GM23338 (cell line): ENCODE data around the gene LAGE3. TPM values are rescaled to one million over a fixed set of nuclear protein-coding genes. Genes with fewer than 3 reads are reported as not detected.

ENCODE experiments used
- ATAC-seq: fragments of 200-7000 bp; cut with Tn5 transposase; 3 replicates; pipeline ENCODE4 v1.9.1; 2020
- DNase-seq: peaks from one replicate; pipeline ENCODE4 v3.0.0-alpha.2; 2015; ENCODE audit warnings: low spot score
- H2AFZ ChIP-seq: fragments of 200-600 bp; sonication (generic); 2 replicates; pipeline ENCODE4 v1.8.0; 2016; ENCODE audit warnings: antibody characterized with exemption, mild to moderate bottlenecking, moderate library complexity
- H3F3A ChIP-seq: fragments of 200-600 bp; sonication (generic); replicated peaks from 2 replicates; pipeline ENCODE4 v1.8.0; 2017; ENCODE audit warnings: antibody characterized with exemption, mixed run types, low read depth
- H3K27ac ChIP-seq: fragments of 200-600 bp; sonication (generic); 2 replicates; pipeline ENCODE4 v1.6.1; 2016; ENCODE audit warnings: low read depth
- H3K27me3 ChIP-seq: fragments of 200-600 bp; sonication (generic); 2 replicates; pipeline ENCODE4 v1.8.0; 2016; ENCODE audit warnings: mild to moderate bottlenecking, mixed run types, moderate library complexity; ENCODE audit not compliant: insufficient read depth
- H3K36me3 ChIP-seq: fragments of 200-600 bp; sonication (generic); 2 replicates; pipeline ENCODE4 v1.8.0; 2016; ENCODE audit warnings: mild to moderate bottlenecking; ENCODE audit not compliant: insufficient read depth
- H3K4me1 ChIP-seq: fragments of 200-600 bp; sonication (generic); 2 replicates; pipeline ENCODE4 v1.8.0; 2016; ENCODE audit warnings: mild to moderate bottlenecking, moderate library complexity; ENCODE audit not compliant: insufficient read depth
- H3K4me2 ChIP-seq: fragments of 200-600 bp; sonication (generic); 2 replicates; pipeline ENCODE4 v1.7.1; 2017; ENCODE audit warnings: mixed run types
- H3K4me3 ChIP-seq: fragments of 200-600 bp; sonication (generic); 2 replicates; pipeline ENCODE4 v1.6.1; 2016; ENCODE audit warnings: mixed run types
- H3K79me2 ChIP-seq: fragments of 200-600 bp; sonication (generic); replicated peaks from 2 replicates; pipeline ENCODE4 v1.8.0; 2017; ENCODE audit warnings: mild to moderate bottlenecking; ENCODE audit not compliant: insufficient read depth
- H3K9me2 ChIP-seq: fragments of 200-600 bp; sonication (generic); 2 replicates; pipeline ENCODE4 v1.8.0; 2017; ENCODE audit not compliant: insufficient read depth
- H4K20me1 ChIP-seq: fragments of 200-600 bp; sonication (generic); replicated peaks from 2 replicates; pipeline ENCODE4 v1.8.0; 2017; ENCODE audit warnings: mild to moderate bottlenecking; ENCODE audit not compliant: insufficient read depth
- H3K27ac Mint-ChIP-seq: 2 replicates; pipeline ENCODE4 v1.8.0; 2020; ENCODE audit warnings: inconsistent platforms, mild to moderate bottlenecking, moderate library complexity, mixed read lengths
- H3K27me3 Mint-ChIP-seq: 3 replicates; pipeline ENCODE4 v1.8.0; 2022; ENCODE audit warnings: low read depth, mild to moderate bottlenecking, moderate library complexity, mixed read lengths, inconsistent platforms; ENCODE audit not compliant: insufficient read depth, poor library complexity
- H3K36me3 Mint-ChIP-seq: 3 replicates; pipeline ENCODE4 v1.8.0; 2021; ENCODE audit warnings: low read depth, mild to moderate bottlenecking, inconsistent platforms, moderate library complexity, mixed read lengths
- H3K4me1 Mint-ChIP-seq: 3 replicates; pipeline ENCODE4 v1.8.0; 2020; ENCODE audit warnings: mild to moderate bottlenecking, inconsistent platforms, mixed read lengths
- H3K4me3 Mint-ChIP-seq: 3 replicates; pipeline ENCODE4 v1.8.0; 2021; ENCODE audit warnings: moderate library complexity, mild to moderate bottlenecking, inconsistent platforms, mixed read lengths
- H3K9me3 Mint-ChIP-seq: 3 replicates; pipeline ENCODE4 v1.8.0; 2020; ENCODE audit warnings: moderate library complexity, mild to moderate bottlenecking, inconsistent platforms, mixed read lengths
- CREB1 ChIP-seq: fragments of 250-450 bp; sonication (Bioruptor Pico); IDR thresholded peaks from 2 replicates; pipeline ENCODE4 v1.5.0; 2020; ENCODE audit warnings: low read depth, mild to moderate bottlenecking, moderate library complexity
- EZH2 ChIP-seq: fragments of 200-600 bp; sonication (generic); IDR thresholded peaks from one replicate; pipeline ENCODE4 v1.8.0; 2017; ENCODE audit warnings: antibody characterized with exemption, mild to moderate bottlenecking, low read depth; ENCODE audit not compliant: unreplicated experiment
- EZH2phosphoT487 ChIP-seq: fragments of 200-600 bp; sonication (generic); IDR thresholded peaks from one replicate; pipeline ENCODE4 v1.8.1; 2018; ENCODE audit warnings: antibody characterized with exemption; ENCODE audit not compliant: unreplicated experiment
- JUNB ChIP-seq: IDR thresholded peaks from one replicate; pipeline ENCODE4 v1.6.1; 2016; ENCODE audit warnings: antibody characterized with exemption; ENCODE audit not compliant: unreplicated experiment
- NANOG ChIP-seq: IDR thresholded peaks from 2 replicates; pipeline ENCODE4 v1.6.1; 2016; ENCODE audit warnings: antibody characterized with exemption, borderline replicate concordance
- POLR2AphosphoS5 ChIP-seq: IDR thresholded peaks from 2 replicates; pipeline ENCODE4 v1.6.1; 2016; ENCODE audit warnings: antibody characterized with exemption, low read depth
- STAT1 ChIP-seq: IDR thresholded peaks from one replicate; pipeline ENCODE4 v1.6.1; 2016; ENCODE audit warnings: antibody characterized with exemption; ENCODE audit not compliant: unreplicated experiment
- ZNF114 ChIP-seq: fragments of 250-450 bp; sonication (Bioruptor Pico); IDR thresholded peaks from 2 replicates; pipeline ENCODE4 v1.5.0; 2020; ENCODE audit warnings: mild to moderate bottlenecking, moderate library complexity
- ZNF331 ChIP-seq: fragments of 250-450 bp; sonication (Bioruptor Pico); IDR thresholded peaks from 2 replicates; pipeline ENCODE4 v1.5.0; 2020; ENCODE audit warnings: low read depth, mild to moderate bottlenecking, moderate library complexity
- polyA plus RNA-seq: library from polyadenylated mRNA; unstranded; fragments of >200 nt; fragmentation: Nextera tagmentation; extraction: Ambion mirVana; gene quantifications from 2 replicates; pipeline ENCODE4 v1.2.1, GENCODE V29; 2016
- total RNA-seq: library from RNA; depleted of rRNA; stranded (reverse); fragments of >200 nt; shearing (Covaris generic); gene quantifications from 2 replicates; pipeline ENCODE4 v1.2.3, GENCODE V29; 2014
- TF ChIP-seq, protein P1 (sequence below): IDR thresholded peaks from 2 replicates; pipeline ENCODE4 v1.6.1; 2016; ENCODE audit warnings: antibody characterized with exemption
- TF ChIP-seq, protein P2 (sequence below): fragments of 250-450 bp; sonication (Bioruptor Pico); IDR thresholded peaks from 2 replicates; pipeline ENCODE4 v1.5.0; 2020; ENCODE audit warnings: mild to moderate bottlenecking, moderate library complexity
- TF ChIP-seq, protein P3 (sequence below): IDR thresholded peaks from one replicate; pipeline ENCODE4 v1.6.1; 2018; ENCODE audit warnings: antibody characterized with exemption; ENCODE audit not compliant: unreplicated experiment
- TF ChIP-seq, protein P4 (sequence below), 2 experiments: fragments of 200-600 bp in 1 of 2; sonication (generic) in 1 of 2; conservative IDR thresholded peaks; 2 replicates each; pipeline versions ENCODE4 v1.5.1 to v1.6.1; 2016 to 2017; ENCODE audit warnings: antibody characterized with exemption in 2 of 2, low read depth in 2 of 2, mild to moderate bottlenecking in 2 of 2, moderate library complexity in 1 of 2

LAGE3 gene
- total and polyA plus RNA-seq, 2 experiments from 2014 or later = 71.0 to 84.5 TPM

DNA sequence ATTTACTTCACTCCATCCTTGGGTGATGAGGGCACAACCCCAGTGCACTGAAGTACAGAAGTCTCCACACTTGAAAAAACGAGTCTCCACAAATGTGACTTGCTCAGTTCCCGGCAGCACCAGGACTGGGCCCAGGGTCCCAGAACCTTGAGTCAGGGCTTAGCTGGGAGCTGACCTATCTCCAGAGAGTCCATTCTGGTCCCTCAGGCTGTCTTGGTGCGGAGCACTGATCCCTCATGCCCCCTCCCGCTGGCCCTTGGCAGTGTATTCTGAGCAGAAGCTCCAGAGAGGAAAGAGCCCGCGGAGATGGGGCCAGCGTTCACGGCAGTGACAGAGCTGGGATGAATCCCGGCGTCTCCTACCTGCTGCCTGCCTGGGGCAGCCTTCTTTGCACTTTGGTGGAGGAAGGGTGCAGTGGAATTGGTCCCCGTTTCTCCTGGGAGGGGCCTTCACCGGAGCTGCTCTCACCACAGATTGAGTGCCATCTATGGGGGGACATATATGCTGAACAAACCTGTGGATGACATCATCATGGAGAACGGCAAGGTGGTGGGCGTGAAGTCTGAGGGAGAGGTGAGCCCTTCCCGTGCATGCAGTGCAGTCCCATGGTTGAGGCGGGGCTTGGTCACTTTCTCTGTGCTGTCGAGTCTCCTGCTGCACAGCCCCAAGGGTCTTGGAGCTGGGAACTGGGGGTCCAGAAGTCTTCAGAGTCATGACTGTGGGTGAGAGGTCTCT is 38.3 kb downstream of the LAGE3 start:
- Histone ChIP-seq H3K4me1 (0 out of 2 replicates have a peak, but pooled peaks cover 3% of the 10 kb centered on the region), H2AFZ (no peak overlapping the region), H3K79me2 (peaks cover 13% of the 10 kb centered on the region), H3K4me2 (no peak overlapping the region), H3K4me3 (no peak overlapping the region), H3F3A (no peaks in the 10 kb centered on the region), H3K27me3 (no peaks in the 10 kb centered on the region), H3K36me3 (no peaks in the 10 kb centered on the region), H4K20me1 (no peaks in the 10 kb centered on the region), H3K27ac (no peak overlapping the region), H3K9me2 (no peaks in the 10 kb centered on the region)
- H3K36me3 Mint-ChIP-seq = peaks cover 20% of the 10 kb centered on the region; the same call in 2 of the 3 replicates
- TF ChIP-seq EZH2phosphoT487 = no peak
- no peak for TF ChIP-seq CREB1 (CRISPR knock-in tag)
- TF ChIP-seq STAT1 = no peak
- TF ChIP-seq JUNB = no peak
- no peak for TF ChIP-seq NANOG
- TF ChIP-seq EZH2 = no peak
- TF ChIP-seq, protein P1, sequence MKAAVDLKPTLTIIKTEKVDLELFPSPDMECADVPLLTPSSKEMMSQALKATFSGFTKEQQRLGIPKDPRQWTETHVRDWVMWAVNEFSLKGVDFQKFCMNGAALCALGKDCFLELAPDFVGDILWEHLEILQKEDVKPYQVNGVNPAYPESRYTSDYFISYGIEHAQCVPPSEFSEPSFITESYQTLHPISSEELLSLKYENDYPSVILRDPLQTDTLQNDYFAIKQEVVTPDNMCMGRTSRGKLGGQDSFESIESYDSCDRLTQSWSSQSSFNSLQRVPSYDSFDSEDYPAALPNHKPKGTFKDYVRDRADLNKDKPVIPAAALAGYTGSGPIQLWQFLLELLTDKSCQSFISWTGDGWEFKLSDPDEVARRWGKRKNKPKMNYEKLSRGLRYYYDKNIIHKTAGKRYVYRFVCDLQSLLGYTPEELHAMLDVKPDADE = no peak
- TF ChIP-seq, protein P2, sequence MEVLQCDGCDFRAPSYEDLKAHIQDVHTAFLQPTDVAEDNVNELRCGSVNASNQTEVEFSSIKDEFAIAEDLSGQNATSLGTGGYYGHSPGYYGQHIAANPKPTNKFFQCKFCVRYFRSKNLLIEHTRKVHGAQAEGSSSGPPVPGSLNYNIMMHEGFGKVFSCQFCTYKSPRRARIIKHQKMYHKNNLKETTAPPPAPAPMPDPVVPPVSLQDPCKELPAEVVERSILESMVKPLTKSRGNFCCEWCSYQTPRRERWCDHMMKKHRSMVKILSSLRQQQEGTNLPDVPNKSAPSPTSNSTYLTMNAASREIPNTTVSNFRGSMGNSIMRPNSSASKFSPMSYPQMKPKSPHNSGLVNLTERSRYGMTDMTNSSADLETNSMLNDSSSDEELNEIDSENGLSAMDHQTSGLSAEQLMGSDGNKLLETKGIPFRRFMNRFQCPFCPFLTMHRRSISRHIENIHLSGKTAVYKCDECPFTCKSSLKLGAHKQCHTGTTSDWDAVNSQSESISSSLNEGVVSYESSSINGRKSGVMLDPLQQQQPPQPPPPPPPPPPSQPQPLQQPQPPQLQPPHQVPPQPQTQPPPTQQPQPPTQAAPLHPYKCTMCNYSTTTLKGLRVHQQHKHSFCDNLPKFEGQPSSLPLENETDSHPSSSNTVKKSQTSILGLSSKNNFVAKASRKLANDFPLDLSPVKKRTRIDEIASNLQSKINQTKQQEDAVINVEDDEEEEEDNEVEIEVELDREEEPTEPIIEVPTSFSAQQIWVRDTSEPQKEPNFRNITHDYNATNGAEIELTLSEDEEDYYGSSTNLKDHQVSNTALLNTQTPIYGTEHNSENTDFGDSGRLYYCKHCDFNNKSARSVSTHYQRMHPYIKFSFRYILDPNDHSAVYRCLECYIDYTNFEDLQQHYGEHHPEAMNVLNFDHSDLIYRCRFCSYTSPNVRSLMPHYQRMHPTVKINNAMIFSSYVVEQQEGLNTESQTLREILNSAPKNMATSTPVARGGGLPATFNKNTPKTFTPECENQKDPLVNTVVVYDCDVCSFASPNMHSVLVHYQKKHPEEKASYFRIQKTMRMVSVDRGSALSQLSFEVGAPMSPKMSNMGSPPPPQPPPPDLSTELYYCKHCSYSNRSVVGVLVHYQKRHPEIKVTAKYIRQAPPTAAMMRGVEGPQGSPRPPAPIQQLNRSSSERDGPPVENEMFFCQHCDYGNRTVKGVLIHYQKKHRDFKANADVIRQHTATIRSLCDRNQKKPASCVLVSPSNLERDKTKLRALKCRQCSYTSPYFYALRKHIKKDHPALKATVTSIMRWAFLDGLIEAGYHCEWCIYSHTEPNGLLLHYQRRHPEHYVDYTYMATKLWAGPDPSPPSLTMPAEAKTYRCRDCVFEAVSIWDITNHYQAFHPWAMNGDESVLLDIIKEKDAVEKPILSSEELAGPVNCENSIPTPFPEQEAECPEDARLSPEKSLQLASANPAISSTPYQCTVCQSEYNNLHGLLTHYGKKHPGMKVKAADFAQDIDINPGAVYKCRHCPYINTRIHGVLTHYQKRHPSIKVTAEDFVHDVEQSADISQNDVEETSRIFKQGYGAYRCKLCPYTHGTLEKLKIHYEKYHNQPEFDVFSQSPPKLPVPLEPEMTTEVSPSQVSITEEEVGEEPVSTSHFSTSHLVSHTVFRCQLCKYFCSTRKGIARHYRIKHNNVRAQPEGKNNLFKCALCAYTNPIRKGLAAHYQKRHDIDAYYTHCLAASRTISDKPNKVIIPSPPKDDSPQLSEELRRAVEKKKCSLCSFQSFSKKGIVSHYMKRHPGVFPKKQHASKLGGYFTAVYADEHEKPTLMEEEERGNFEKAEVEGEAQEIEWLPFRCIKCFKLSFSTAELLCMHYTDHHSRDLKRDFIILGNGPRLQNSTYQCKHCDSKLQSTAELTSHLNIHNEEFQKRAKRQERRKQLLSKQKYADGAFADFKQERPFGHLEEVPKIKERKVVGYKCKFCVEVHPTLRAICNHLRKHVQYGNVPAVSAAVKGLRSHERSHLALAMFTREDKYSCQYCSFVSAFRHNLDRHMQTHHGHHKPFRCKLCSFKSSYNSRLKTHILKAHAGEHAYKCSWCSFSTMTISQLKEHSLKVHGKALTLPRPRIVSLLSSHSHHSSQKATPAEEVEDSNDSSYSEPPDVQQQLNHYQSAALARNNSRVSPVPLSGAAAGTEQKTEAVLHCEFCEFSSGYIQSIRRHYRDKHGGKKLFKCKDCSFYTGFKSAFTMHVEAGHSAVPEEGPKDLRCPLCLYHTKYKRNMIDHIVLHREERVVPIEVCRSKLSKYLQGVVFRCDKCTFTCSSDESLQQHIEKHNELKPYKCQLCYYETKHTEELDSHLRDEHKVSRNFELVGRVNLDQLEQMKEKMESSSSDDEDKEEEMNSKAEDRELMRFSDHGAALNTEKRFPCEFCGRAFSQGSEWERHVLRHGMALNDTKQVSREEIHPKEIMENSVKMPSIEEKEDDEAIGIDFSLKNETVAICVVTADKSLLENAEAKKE (CRISPR knock-in tag) = no peak
- TF ChIP-seq, protein P3, sequence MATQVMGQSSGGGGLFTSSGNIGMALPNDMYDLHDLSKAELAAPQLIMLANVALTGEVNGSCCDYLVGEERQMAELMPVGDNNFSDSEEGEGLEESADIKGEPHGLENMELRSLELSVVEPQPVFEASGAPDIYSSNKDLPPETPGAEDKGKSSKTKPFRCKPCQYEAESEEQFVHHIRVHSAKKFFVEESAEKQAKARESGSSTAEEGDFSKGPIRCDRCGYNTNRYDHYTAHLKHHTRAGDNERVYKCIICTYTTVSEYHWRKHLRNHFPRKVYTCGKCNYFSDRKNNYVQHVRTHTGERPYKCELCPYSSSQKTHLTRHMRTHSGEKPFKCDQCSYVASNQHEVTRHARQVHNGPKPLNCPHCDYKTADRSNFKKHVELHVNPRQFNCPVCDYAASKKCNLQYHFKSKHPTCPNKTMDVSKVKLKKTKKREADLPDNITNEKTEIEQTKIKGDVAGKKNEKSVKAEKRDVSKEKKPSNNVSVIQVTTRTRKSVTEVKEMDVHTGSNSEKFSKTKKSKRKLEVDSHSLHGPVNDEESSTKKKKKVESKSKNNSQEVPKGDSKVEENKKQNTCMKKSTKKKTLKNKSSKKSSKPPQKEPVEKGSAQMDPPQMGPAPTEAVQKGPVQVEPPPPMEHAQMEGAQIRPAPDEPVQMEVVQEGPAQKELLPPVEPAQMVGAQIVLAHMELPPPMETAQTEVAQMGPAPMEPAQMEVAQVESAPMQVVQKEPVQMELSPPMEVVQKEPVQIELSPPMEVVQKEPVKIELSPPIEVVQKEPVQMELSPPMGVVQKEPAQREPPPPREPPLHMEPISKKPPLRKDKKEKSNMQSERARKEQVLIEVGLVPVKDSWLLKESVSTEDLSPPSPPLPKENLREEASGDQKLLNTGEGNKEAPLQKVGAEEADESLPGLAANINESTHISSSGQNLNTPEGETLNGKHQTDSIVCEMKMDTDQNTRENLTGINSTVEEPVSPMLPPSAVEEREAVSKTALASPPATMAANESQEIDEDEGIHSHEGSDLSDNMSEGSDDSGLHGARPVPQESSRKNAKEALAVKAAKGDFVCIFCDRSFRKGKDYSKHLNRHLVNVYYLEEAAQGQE = no peak
- no peak for TF ChIP-seq ZNF114
- TF ChIP-seq POLR2AphosphoS5 = no peak
- TF ChIP-seq ZNF331 (CRISPR knock-in tag) = no peak
- TF ChIP-seq, protein P4, sequence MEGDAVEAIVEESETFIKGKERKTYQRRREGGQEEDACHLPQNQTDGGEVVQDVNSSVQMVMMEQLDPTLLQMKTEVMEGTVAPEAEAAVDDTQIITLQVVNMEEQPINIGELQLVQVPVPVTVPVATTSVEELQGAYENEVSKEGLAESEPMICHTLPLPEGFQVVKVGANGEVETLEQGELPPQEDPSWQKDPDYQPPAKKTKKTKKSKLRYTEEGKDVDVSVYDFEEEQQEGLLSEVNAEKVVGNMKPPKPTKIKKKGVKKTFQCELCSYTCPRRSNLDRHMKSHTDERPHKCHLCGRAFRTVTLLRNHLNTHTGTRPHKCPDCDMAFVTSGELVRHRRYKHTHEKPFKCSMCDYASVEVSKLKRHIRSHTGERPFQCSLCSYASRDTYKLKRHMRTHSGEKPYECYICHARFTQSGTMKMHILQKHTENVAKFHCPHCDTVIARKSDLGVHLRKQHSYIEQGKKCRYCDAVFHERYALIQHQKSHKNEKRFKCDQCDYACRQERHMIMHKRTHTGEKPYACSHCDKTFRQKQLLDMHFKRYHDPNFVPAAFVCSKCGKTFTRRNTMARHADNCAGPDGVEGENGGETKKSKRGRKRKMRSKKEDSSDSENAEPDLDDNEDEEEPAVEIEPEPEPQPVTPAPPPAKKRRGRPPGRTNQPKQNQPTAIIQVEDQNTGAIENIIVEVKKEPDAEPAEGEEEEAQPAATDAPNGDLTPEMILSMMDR (conservative IDR thresholded peaks at IDR 0.05; ENCODE audit: low read depth in 2 of 2) = no peak
- H3K27ac Mint-ChIP-seq = no peak overlapping the region
- peaks cover 7% of the 10 kb centered on the region for H3K27me3 Mint-ChIP-seq
- ATAC-seq (no peak), DNase-seq (no peak)
- H3K9me3 Mint-ChIP-seq = no peaks in the 10 kb centered on the region
- H3K4me1 Mint-ChIP-seq = peaks cover 13% of the 10 kb centered on the region
- no peak overlapping the region for H3K4me3 Mint-ChIP-seq
